ENCODE data around the gene SLC29A1.

DNA sequence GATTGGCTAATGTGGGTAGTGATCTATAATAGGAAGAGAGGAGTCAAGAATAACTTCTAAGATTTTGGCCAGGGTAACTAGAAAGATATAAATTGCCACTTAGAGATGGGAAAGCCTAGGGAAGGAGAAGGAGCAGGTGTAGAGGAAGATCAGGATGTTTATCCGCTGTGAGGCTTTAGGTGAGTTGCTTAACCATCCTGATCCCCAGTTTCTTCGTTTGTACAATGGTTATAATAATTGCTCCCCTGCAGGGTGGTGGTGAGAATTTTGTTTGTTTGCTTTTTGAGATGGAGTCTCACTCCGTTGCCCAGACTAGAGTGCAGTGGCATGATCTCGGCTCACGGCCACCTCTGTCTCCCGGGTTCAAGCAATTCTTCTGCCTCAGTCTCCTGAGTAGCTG is 9.1 kb upstream of the SLC29A1 start:
- TF ChIP-seq POLR2A (IDR thresholded peaks at IDR 0.05; ENCODE audit: control extremely low read depth in 1 of 2, low read depth in 2 of 2, low read length in 2 of 2) = no peak
- no peak for TF ChIP-seq GABPA (IDR thresholded peaks at IDR 0.05; ENCODE audit: borderline replicate concordance, insufficient read depth, low read length)
- TF ChIP-seq EZH2 (IDR thresholded peaks at IDR 0.05; ENCODE audit: low read depth, low read length, severe bottlenecking) = no peak
- no peak for TF ChIP-seq SIX5 (IDR thresholded peaks at IDR 0.05; ENCODE audit: low read depth, low read length)
- TF ChIP-seq, protein P1, sequence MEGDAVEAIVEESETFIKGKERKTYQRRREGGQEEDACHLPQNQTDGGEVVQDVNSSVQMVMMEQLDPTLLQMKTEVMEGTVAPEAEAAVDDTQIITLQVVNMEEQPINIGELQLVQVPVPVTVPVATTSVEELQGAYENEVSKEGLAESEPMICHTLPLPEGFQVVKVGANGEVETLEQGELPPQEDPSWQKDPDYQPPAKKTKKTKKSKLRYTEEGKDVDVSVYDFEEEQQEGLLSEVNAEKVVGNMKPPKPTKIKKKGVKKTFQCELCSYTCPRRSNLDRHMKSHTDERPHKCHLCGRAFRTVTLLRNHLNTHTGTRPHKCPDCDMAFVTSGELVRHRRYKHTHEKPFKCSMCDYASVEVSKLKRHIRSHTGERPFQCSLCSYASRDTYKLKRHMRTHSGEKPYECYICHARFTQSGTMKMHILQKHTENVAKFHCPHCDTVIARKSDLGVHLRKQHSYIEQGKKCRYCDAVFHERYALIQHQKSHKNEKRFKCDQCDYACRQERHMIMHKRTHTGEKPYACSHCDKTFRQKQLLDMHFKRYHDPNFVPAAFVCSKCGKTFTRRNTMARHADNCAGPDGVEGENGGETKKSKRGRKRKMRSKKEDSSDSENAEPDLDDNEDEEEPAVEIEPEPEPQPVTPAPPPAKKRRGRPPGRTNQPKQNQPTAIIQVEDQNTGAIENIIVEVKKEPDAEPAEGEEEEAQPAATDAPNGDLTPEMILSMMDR (IDR thresholded peaks at IDR 0.05; ENCODE audit: control extremely low read depth in 1 of 3, insufficient read depth in 1 of 3, low read depth in 1 of 3, low read length in 3 of 3) = no peak
- no peak for TF ChIP-seq TCF12 (IDR thresholded peaks at IDR 0.05; ENCODE audit: low read depth, low read length)
- TF ChIP-seq TAF1 (IDR thresholded peaks at IDR 0.05; ENCODE audit: low read depth, low read length) = no peak
- TF ChIP-seq YY1 (IDR thresholded peaks at IDR 0.05; ENCODE audit: low read depth, low read length) = no peak
